Sciatic nerve (tissue), 2 donors: Measurements from ENCODE around the gene EML3. TPM values are rescaled to one million over a fixed set of nuclear protein-coding genes. Genes with fewer than 3 reads are reported as not detected.
A peak's percentile ranks its signal among the peaks of the same experiment; 100 is the strongest.

ENCODE experiments used
- ATAC-seq: fragments of 200-7000 bp; cut with Tn5 transposase; one replicate; pipeline ENCODE4 v1.9.1; 2020; ENCODE audit warnings: mild to moderate bottlenecking, moderate library complexity
- DNase-seq: peaks from one replicate; pipeline ENCODE4 v3.0.0-alpha.2; 2020; ENCODE audit warnings: low spot score
- intact Hi-C: fragments of 100-400 bp; cut with DNase I; formaldehyde crosslinking; loops from one replicate; pipeline ENCODE4 v1.14.2; 2022
- microRNA-seq: library from miRNA; unstranded; fragments of <30 nt; microRNA quantifications from one replicate; pipeline ENCODE4 v1.2.0, GENCODE V29; 2020
- total RNA-seq: library from RNA; stranded (reverse); fragmentation: NEBNext Ultra II Directional; extraction: Animal tissue kit (Norgen Biotek cat#: 25700); gene quantifications from one replicate; pipeline ENCODE4 v1.2.1, GENCODE V29; 2021
- donor health status: DM: no; HTN: no; CAD: no.
- donor health status: DM: no; HTN: no; CAD: no.

EML3 gene
- total RNA-seq, 1 donor from 2014 or later: 113 TPM

- intact Hi-C loops: loop anchor here (10.0 kb wide), 1 partner anchor 54 kb away; no protein-coding TSS in a partner anchor
- DNase-seq (no peak), ATAC-seq (no peak)
Observed at GRCh38 chr11:62559204-62559603, 53.4 kb downstream of the EML3 start.

- intact Hi-C loops: loop anchor here (10.0 kb wide), 1 partner anchor 54 kb away; no protein-coding TSS in a partner anchor
- no peak for DNase-seq
- no peak for ATAC-seq
Observed at GRCh38 chr11:62558669-62559068, 53.9 kb downstream of the EML3 start.

- DNase-seq (no peak), ATAC-seq (no peak)
- intact Hi-C loops: loop anchor here (10.0 kb wide), 1 partner anchor 52 kb away; no protein-coding TSS in a partner anchor
Observed at GRCh38 chr11:62556875-62557631, 55.5 kb downstream of the EML3 start.

- intact Hi-C loops: loop anchor here (10.0 kb wide), 1 partner anchor 51 kb away; no protein-coding TSS in a partner anchor
- DNase-seq (peak; percentile 88), ATAC-seq (peak; percentile 64)
Observed at GRCh38 chr11:62556108-62556874, 56.3 kb downstream of the EML3 start.

- intact Hi-C loops: loop anchor here (10.0 kb wide), 1 partner anchor 51 kb away; no protein-coding TSS in a partner anchor
- ATAC-seq (peak; percentile 13), DNase-seq (no peak)
Observed at GRCh38 chr11:62555464-62556107, 57.0 kb downstream of the EML3 start.

- ATAC-seq (no peak), DNase-seq (no peak)
- intact Hi-C loops: loop anchor here (10.0 kb wide), 1 partner anchor 50 kb away; no protein-coding TSS in a partner anchor
Observed at GRCh38 chr11:62554387-62555167, 58.0 kb downstream of the EML3 start.

GRCh38 chr11:62553839-62554361 lies 58.7 kb downstream of the EML3 start:
- no peak for ATAC-seq
- no peak for DNase-seq

GRCh38 chr11:62553080-62553838 lies 59.3 kb downstream of the EML3 start:
- intact Hi-C loops: loop anchor here (10.0 kb wide), 1 partner anchor 48 kb away; no protein-coding TSS in a partner anchor
- peak; percentile 88 for DNase-seq

More at GRCh38 chr11:62553839-62554361, 58.7 kb downstream of the EML3 start:
- intact Hi-C loops: loop anchor here (10.0 kb wide), 1 partner anchor 49 kb away; no protein-coding TSS in a partner anchor

GRCh38 chr11:62552485-62553079 lies 60.0 kb downstream of the EML3 start:
- intact Hi-C loops: loop anchor here (10.0 kb wide), 1 partner anchor 48 kb away; no protein-coding TSS in a partner anchor
- ATAC-seq (no peak), DNase-seq (no peak)

More at GRCh38 chr11:62553080-62553838, 59.3 kb downstream of the EML3 start:
- ATAC-seq: peak; percentile 88

Small RNA genes within 50 kb of the gene (microRNA-seq; reads per million reads assigned to microRNA genes)
- not detected for gene MIR6747

Other genes with a start within 250 kb of the EML3 start
- gene SCGB1A1, start 193.7 kb downstream of the EML3 start, total RNA-seq: 3.5 TPM
- gene AHNAK, start 66.0 kb downstream of the EML3 start, total RNA-seq: 2,773 TPM
- gene EEF1G, start 38.9 kb downstream of the EML3 start, total RNA-seq: 811 TPM
- gene TUT1, start 21.3 kb downstream of the EML3 start, total RNA-seq: 20.7 TPM
- 86.6 TPM for gene MTA2, start 10.9 kb downstream of the EML3 start, total RNA-seq
- 15.2 TPM for gene ROM1, start 482 bp upstream of the EML3 start, total RNA-seq
- gene B3GAT3, start 9.2 kb upstream of the EML3 start, total RNA-seq: 38.7 TPM
- 219 TPM for gene GANAB, start 33.8 kb upstream of the EML3 start, total RNA-seq
- 12.3 TPM for gene INTS5, start 40.5 kb upstream of the EML3 start, total RNA-seq
- 25.1 TPM for gene C11orf98, start 52.4 kb upstream of the EML3 start, total RNA-seq
- gene CSKMT, start 52.5 kb upstream of the EML3 start, total RNA-seq: 7.1 TPM
- 7.1 TPM for gene UQCC3, start 58.9 kb upstream of the EML3 start, total RNA-seq
- gene LBHD1, start 59.5 kb upstream of the EML3 start, total RNA-seq: 4.9 TPM
- 79.6 TPM for gene UBXN1, start 66.3 kb upstream of the EML3 start, total RNA-seq
- gene LRRN4CL, start 76.8 kb upstream of the EML3 start, total RNA-seq: 28.4 TPM
- 44.5 TPM for gene BSCL2, start 94.6 kb upstream of the EML3 start, total RNA-seq
- gene GNG3, start 94.9 kb upstream of the EML3 start, total RNA-seq: 1.4 TPM
- 51.2 TPM for gene HNRNPUL2, start 114.7 kb upstream of the EML3 start, total RNA-seq
- 30.9 TPM for gene TTC9C, start 115.7 kb upstream of the EML3 start, total RNA-seq
- 9.8 TPM for gene ZBTB3, start 141.4 kb upstream of the EML3 start, total RNA-seq
- gene POLR2G, start 148.8 kb upstream of the EML3 start, total RNA-seq: 48.1 TPM
- 17.8 TPM for gene TAF6L, start 158.6 kb upstream of the EML3 start, total RNA-seq
- 29.6 TPM for gene TMEM179B, start 174.6 kb upstream of the EML3 start, total RNA-seq
- gene TMEM223, start 179.2 kb upstream of the EML3 start, total RNA-seq: 10.4 TPM
- 81.8 TPM for gene NXF1, start 192.7 kb upstream of the EML3 start, total RNA-seq
- gene STX5, start 219.3 kb upstream of the EML3 start, total RNA-seq: 51.6 TPM
- gene TEX54, start 220.1 kb upstream of the EML3 start, total RNA-seq: not detected
- 34.5 TPM for gene WDR74, start 226.8 kb upstream of the EML3 start, total RNA-seq